ENCODE data around the gene GLTPD2. TPM values are rescaled to one million over a fixed set of nuclear protein-coding genes. Genes with fewer than 3 reads are reported as not detected.

GLTPD2 gene
- total and polyA plus RNA-seq, 2 donors (not counting 1 experiment from before 2014, with no cell fraction given), result not detected

- Histone ChIP-seq H2AFZ (ENCODE audit: insufficient read depth, low read depth, low read length, poor library complexity, severe bottlenecking) (peak within 1 kb of the TSS; percentile 77), H3K4me3 (ENCODE audit: control extremely low read depth in 1 of 5, extremely low read depth in 1 of 5, insufficient read depth in 1 of 5, low read depth in 2 of 5, low read length in 4 of 5) (peak within 1 kb of the TSS; percentile 38 to 82 (median 70)), H3K36me3 (replicated peaks in 1 of 2; ENCODE audit: control extremely low read depth in 1 of 2, control insufficient read depth in 1 of 2, extremely low read depth in 1 of 2, insufficient read depth in 2 of 2, low read length in 1 of 2) (no peaks in the 10 kb centered on the region), H3K27ac (ENCODE audit: low read length in 2 of 2) (peak within 1 kb of the TSS; percentile 50 to 74), H4K20me1 (ENCODE audit: control insufficient read depth, insufficient read depth, low read length, poor library complexity, severe bottlenecking) (no peaks in the 10 kb centered on the region), H3K9me3 (ENCODE audit: control extremely low read depth in 1 of 3, control insufficient read depth in 2 of 3, insufficient read depth in 1 of 3, low read length in 2 of 3) (no peaks in the 10 kb centered on the region), H3K79me2 (ENCODE audit: control insufficient read depth, insufficient read depth, low read length) (peaks cover 6% of the 10 kb centered on the region), H3K4me2 (replicated peaks; ENCODE audit: low read depth, low read length, poor library complexity, severe bottlenecking) (peak within 1 kb of the TSS; percentile 97), H3K9ac (ENCODE audit: low read length) (peak within 1 kb of the TSS; percentile 76), H3K4me1 (ENCODE audit: control insufficient read depth in 2 of 2, insufficient read depth in 2 of 2, low read length in 2 of 2) (peaks cover 23 to 31% of the 10 kb centered on the region in 2 donors), H3K27me3 (replicated peaks in 1 of 4; ENCODE audit: control extremely low read depth in 1 of 4, control insufficient read depth in 3 of 4, insufficient read depth in 4 of 4, low read length in 3 of 4) (peaks cover 0 to 35% (median 9%) of the 10 kb centered on the region in 4 experiments)
- H3K4me3 Mint-ChIP-seq, result peak within 1 kb of the TSS; percentile 93
- no peak for TF ChIP-seq EZH2 (IDR thresholded peaks at IDR 0.05; ENCODE audit: borderline replicate concordance, insufficient read depth, low read depth, low read length, poor library complexity, severe bottlenecking)
- no peak for TF ChIP-seq CTCF (IDR thresholded peaks at IDR 0.05)
- peak within 1 kb of the TSS; percentile 94 for H3K27ac Mint-ChIP-seq
- WGBS (ENCODE audit: insufficient coverage), result under 1% methylated on average over 100 of the region's 100 CpGs
- no peaks in the 10 kb centered on the region for H3K27me3 Mint-ChIP-seq
- DNase-seq, result peak; percentile 88
- ChIA-PET CTCF (interaction anchor here (0.8 kb wide), 1 partner anchor 50 kb away, joined by 3 read pairs; no protein-coding TSS in a partner anchor), POLR2A (no interaction called here)
- H3K4me1 Mint-ChIP-seq, result peaks cover 34% of the 10 kb centered on the region
- intact Hi-C loops (cut with micrococcal nuclease), result loop anchor here (1.0 to 2.0 kb wide), 2 partner anchors 8 to 29 kb away; partner anchors contain the start of genes ARRB2 and MED11
- peak; percentile 86 for ATAC-seq (ENCODE audit: low read depth)
- no peaks in the 10 kb centered on the region for H3K9me3 Mint-ChIP-seq (ENCODE audit: insufficient read depth)
Observed at GRCh38 chr17:4739122-4740024, 49.4 kb upstream of the GLTPD2 start, which contains the start of the genes CXCL16 and ZMYND15. CXCL16 (minus strand) TSS chr17:4739928; CDS start chr17:4739339, 589 bp downstream. ZMYND15 (plus strand) TSS chr17:4739833; CDS start chr17:4740549, 716 bp downstream.
